ENCODE results near the gene REX1BD.
"Not testable (repeated sequence)": the region's sequence is repeated elsewhere in the genome, so short reads cannot be mapped to it uniquely, and the experiment has no call there.

The REX1BD gene

DNA sequence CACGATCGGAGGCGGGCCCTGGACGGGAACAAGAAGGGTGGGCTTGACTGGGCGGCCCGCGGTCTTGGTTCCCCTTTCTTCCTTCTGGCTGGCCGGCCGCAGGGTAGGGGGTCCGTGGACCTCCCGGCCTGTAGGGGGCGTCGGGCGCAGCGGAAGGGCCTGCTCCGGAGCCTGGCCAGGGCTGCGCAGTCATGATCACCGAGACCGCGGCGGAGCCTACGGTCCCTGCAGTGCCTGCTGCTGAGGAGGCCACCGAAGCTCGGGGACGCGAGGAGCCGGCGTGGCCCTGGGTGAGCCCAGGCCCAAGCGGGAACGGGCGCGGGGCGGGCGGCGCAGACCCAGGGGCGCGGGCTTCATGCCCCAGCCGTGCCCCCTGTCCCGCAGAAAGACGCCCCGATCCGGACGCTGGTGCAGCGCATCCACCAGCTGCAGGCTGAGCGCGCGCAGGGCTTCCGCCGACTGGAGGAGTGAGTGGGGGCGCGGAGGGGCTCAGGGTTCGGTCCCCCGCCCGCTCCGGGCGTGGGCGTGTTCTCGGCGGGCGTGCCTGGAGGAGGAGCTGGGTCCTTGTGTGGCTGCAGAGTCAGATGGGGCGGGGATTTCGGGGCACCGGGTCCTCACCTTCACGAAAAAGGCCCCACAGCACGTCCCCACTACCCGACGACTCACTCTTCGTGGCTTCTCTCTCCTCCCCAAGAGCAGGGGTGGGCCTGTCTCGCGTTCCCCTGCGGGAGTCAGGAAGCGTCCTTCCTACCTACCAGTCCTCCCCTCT lies at the start of gene REX1BD:
Gene REX1BD (plus strand): TSS at position 188 of the 769 bp plus-strand sequence. CDS start 4 bp downstream, at position 192.
- peak; percentile 94 for DNase-seq

DNA sequence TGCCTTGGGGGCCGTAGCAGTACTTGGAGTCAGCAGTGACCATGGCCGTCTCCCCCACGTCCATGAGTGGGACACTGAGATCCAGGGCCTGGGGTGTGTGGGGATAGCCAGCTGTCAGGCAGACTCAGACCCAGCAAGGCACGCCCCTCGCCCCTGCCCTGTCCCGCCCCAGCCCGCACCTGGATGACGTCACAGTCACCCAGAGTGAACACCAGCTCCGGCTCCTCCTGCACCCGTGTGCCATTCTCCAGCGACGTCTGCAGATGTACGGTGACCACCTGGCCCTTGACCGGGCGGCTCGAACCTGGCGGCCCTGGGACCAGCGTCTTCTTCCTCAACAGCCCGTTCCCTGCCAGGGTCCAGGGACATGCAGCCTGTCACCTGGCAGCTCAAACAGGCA lies 49.2 kb upstream of the REX1BD start:
- DNase-seq = no peak

DNA sequence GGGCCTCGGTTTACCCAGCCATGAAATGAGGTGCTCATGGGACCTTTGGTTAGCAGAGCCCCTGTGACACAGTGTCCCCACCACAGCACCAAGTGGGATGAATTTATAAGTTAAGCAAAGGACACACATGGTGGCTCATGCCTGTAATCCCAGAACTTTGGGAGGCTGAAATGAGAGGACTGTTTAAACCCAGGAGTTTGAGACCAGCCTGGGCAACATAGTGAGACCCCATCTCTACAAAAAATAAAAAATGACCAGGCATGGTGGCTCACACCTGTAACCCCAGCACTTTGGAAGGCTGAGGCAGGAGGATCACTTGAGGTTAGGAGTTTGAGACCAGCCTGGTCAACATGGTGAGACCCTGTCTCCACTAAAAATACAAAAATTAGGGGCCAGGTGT lies 48.4 kb upstream of the REX1BD start:
- not testable (repeated sequence) for DNase-seq

DNA sequence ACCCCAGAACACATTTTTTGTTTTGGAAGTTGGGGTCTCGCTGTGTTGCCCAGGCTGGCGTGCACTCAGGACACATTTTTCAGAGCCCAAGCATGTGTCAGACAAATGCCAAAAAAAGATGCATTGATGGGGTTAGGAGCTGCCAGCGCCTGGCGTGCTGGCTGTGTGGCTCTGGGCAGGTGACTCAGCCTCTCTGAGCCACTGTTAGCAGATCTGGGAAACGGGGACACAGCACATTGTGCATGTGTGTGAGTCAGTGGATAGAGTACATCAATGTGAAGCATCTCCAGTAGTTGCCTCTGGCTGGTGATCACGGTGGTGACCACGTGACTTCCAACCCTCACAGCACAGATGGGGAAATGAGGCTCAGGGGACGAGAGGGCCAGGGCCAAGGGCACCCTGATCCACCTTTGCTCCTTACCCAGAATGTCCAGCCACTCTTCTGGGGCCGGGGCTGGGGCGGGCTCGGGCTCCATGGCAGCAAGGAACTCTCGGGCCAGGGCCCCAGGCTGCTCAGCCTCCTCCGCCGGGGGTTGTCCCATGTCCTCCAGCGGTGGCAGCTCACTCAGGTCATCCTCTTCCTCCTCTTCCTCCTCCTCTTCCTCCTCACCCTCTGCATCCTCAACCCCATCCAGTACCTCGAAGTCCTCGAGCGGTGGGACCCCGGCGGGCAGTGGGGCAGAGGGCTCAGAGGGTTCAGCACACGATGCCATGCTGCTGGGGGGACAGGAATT lies 47.2 kb upstream of the REX1BD start:
- no peak for DNase-seq

GRCh38 chr19:18541992-18542940 lies 46.3 kb upstream of the REX1BD start:
- DNase-seq = no peak

DNA sequence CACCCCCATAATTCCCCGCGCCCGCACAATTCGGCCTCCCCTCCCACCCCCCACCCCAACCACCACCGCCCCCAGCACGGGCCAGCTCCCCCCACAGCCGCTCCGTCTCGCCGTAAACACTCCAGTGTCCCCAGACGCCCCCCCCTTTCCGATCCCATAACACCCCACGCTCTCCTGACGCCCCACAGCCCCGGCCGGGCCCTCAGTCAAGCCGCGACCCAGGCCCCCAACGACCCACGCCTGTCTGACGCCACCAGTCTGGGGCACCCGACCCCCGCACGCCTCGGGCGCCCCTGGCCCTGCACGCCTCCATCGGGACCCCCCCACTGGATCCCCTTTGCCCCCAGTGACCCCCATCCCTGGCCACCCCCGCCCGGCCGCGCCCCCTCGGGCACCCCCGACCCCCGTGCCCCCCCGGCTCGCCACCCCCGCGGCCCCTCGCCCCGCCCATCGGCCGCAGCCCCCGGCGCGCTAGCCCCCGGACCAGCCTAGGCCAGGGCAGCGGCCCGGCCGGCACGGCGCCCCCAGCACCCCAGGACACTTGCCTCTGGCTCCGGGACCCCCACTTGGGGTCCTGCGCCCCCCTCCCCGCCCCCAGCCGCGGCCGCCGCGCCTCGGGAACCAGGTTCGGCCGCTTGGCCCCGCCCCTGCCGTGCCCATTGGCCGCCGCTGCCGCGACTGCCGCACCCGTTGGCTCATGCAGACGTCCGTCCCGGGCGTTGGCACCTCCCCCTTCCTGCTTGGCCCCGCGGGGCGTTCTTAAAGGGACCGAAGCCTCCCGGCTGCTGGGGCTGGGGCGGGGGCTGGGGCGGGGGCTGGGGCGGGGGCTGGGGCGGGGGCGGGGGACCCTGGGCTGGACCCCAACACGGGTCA lies 45.4 kb upstream of the REX1BD start, which contains the start of gene FKBP8:
Gene FKBP8 (minus strand): TSS at position 633 of the 873 bp plus-strand sequence. CDS start 1,603 bp downstream, outside the sequence.
- peak; percentile 97 for DNase-seq

DNA sequence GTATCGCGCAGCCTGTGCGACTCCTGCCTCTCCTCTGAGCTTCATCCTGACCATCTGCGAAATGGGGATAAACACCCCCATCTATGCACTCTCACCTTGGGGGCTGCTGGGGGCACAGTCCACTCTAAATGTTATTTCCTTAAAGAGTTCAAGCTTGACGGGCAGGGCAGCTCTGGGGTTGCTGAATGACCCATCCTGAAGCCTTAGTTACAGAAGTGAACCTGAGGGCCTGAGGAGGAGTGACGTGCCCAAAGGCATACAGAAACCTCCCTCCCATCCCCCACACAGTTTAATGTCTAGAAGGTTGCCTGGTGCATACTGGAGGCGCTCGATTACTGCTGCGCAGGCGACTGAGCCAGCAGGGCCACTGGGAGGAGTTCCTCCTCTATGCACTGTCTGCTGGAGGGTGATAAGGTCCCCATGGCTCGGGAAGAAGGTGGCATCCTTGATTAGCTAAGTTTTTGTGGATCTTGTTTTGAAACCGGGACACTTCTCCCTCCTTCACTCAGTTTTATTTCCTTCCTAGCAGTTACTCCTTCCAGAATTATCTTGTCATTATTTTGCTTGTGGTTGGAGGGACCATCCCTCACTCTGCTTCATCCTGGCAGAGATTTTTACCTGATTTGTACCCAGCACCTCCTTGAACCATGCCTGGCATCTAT lies 44.7 kb upstream of the REX1BD start:
- DNase-seq = peak; percentile 85

GRCh38 chr19:18551631-18552030 lies 37.0 kb upstream of the REX1BD start:
- no peak for DNase-seq

GRCh38 chr19:18557411-18558201 lies 31.0 kb upstream of the REX1BD start, which contains the start of gene KXD1:
KXD1 (plus strand) TSS chr19:18557870; CDS start chr19:18562057, 4,187 bp downstream.
- peak; percentile 99 for DNase-seq

- DNase-seq = no peak
Observed at GRCh38 chr19:18558202-18558555, 30.4 kb upstream of the REX1BD start.

- no peak for DNase-seq
Observed at GRCh38 chr19:18558604-18559003, 30.0 kb upstream of the REX1BD start.

- no peak for DNase-seq
Observed at GRCh38 chr19:18559685-18560084, 28.9 kb upstream of the REX1BD start.

- no peak for DNase-seq
Observed at GRCh38 chr19:18562086-18562485, 26.5 kb upstream of the REX1BD start.

DNA sequence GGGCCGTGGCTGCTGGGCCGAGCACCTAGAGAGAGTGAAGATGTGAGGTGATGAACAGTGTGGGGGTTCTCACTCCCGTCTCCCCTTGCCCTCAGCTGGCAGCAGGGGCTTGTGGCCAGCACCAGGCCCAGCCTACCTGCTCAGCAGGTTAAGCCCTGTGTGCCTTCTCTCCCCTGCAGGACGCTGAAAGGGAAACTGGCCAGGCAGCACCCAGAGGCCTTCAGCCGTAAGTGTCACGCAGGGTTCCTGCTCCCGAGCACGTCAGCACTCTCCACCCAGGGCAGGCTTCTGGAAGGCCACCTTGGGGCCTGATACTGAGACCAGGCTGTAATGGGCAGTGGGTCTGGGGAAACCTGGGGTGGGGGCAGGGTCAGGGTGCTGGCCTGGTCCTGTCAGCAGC lies 21.6 kb upstream of the REX1BD start:
- DNase-seq = no peak

GRCh38 chr19:18568367-18568766 lies 20.2 kb upstream of the REX1BD start:
- DNase-seq = no peak

GRCh38 chr19:18571564-18572344 lies 16.8 kb upstream of the REX1BD start, which contains the start of gene UBA52:
UBA52 (plus strand) TSS chr19:18571857; CDS start chr19:18573301, 1,444 bp downstream.
- peak; percentile 99 for DNase-seq

DNA sequence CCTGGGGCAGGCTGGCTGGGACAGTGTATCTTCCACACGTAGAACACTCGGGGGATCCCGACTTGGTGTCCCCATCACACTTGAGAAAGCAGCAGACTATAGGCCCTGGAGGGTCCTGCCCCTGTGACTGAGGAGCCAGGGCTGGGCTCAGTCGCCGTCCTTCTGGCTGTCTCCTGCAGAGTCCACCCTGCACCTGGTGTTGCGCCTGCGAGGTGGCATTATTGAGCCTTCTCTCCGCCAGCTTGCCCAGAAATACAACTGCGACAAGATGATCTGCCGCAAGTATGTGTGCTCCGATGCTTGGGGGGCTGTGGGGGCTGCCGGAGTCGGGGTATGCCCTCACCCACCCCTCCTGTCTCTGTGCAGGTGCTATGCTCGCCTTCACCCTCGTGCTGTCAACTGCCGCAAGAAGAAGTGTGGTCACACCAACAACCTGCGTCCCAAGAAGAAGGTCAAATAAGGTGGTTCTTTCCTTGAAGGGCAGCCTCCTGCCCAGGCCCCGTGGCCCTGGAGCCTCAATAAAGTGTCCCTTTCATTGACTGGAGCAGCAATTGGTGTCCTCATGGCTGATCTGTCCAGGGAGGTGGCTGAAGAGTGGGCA lies 13.8 kb upstream of the REX1BD start:
- DNase-seq = no peak

- no peak for DNase-seq
Observed at GRCh38 chr19:18576383-18576782, 12.2 kb upstream of the REX1BD start.

- no peak for DNase-seq
Observed at GRCh38 chr19:18577365-18577914, 11.2 kb upstream of the REX1BD start.
